Heart left ventricle (tissue), 13 donors: Measurements from ENCODE around the gene AK1.

Experiments used
- CTCF ChIP-seq, 12 donors: fragments of 200-600 bp; sonication (generic) in 4 of 12; IDR thresholded peaks; one replicate each; pipeline versions ENCODE4 v1.5.0 to v1.8.0; 2018 to 2022; ENCODE audit warnings: antibody characterized with exemption in 12 of 12, mild to moderate bottlenecking in 5 of 12
- POLR2A ChIP-seq, 2 donors: fragments of 450-650 bp; IDR thresholded peaks; one replicate each; pipeline ENCODE4 v1.6.1; 2017; ENCODE audit warnings: antibody characterized with exemption in 2 of 2, mild to moderate bottlenecking in 2 of 2, moderate library complexity in 2 of 2
- donor health status: ischemic (EF 13 %, LVEDD 7.1; RV severe dilation, severe dysfunction).
- donor health status: DM: no; HTN: yes; CAD: no.
- donor health status: DM: no; HTN: no; CAD: no.
- donor health status: ischemic (EF 25% LVEDD 6.9; RV normal size, moderate dysfunction).
- donor health status: ischemic (EF 25% LVEDD 5.7; RV mildly dilated, moderate dysfunction).
- donor health status: ischemic (EF 35%, LVEDD 5.7; RV mildly dilated, moderate dysfunction).
- donor health status: nonischemic (EF 11% LVEDD 7.7; RV severe dilation, severe dysfunction).
- donor health status: DM: yes; HTN: yes; CAD: no.
- donor health status: PGD.
- donor health status: ischemic (EF 29% LVEDD 5.4; RV normal size, mild dysfunction).
- donor health status: nonischemic (EF 23%, LVEDD 6.1; RV moderate dilation, normal function).

GRCh38 chr9:127875306-127875966 is 2.0 kb downstream of the AK1 start:
- TF ChIP-seq CTCF (IDR thresholded peaks at IDR 0.05) (no peak), POLR2A (IDR thresholded peaks at IDR 0.05) (no peak)
